Astrocyte (in vitro differentiated cells and primary cell): ENCODE measurements around the gene PTPRE.

ENCODE experiments used
- EZH2 ChIP-seq: IDR thresholded peaks from 2 replicates; pipeline ENCODE4 v1.6.1; 2012; ENCODE audit warnings: mild to moderate bottlenecking, low read length, inconsistent platforms; ENCODE audit not compliant: insufficient read depth
- TF ChIP-seq, protein P1 (sequence below): IDR thresholded peaks from 2 replicates; pipeline ENCODE4 v1.5.1; 2011; ENCODE audit warnings: low read depth, mild to moderate bottlenecking, inconsistent platforms, low read length, moderate library complexity; ENCODE audit not compliant: insufficient read depth

DNA sequence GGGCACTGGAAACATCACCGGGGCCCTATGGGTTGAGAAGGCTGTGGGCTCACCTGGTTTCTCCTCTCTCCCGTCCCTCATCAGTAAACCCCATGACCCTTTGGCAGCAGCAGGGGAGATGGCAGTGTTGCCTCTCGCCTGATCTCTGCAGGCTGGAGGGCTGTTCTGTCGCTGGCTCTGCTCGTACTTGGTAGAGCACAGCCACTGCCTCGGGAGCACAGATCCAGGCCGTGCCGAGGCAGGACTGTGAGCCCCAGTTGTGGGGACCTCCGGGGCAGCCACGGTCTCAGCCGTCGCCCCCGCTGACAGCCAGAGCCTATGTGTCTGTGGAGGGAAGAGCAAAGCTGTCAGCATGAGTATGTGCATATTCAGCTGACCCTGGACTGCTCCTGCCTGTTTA is 94.9 kb downstream of the PTPRE start:
- TF ChIP-seq, protein P1, sequence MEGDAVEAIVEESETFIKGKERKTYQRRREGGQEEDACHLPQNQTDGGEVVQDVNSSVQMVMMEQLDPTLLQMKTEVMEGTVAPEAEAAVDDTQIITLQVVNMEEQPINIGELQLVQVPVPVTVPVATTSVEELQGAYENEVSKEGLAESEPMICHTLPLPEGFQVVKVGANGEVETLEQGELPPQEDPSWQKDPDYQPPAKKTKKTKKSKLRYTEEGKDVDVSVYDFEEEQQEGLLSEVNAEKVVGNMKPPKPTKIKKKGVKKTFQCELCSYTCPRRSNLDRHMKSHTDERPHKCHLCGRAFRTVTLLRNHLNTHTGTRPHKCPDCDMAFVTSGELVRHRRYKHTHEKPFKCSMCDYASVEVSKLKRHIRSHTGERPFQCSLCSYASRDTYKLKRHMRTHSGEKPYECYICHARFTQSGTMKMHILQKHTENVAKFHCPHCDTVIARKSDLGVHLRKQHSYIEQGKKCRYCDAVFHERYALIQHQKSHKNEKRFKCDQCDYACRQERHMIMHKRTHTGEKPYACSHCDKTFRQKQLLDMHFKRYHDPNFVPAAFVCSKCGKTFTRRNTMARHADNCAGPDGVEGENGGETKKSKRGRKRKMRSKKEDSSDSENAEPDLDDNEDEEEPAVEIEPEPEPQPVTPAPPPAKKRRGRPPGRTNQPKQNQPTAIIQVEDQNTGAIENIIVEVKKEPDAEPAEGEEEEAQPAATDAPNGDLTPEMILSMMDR, result no peak
- no peak for TF ChIP-seq EZH2
